ENCODE results near the gene CIDEB. TPM values are rescaled to one million over a fixed set of nuclear protein-coding genes. Genes with fewer than 3 reads are reported as not detected.
A peak's percentile ranks its signal among the peaks of the same experiment; 100 is the strongest.

CIDEB gene
- total and polyA plus RNA-seq, 2 of the 4 experiments (the other 2 are of a cell fraction): under 0.01 to 0.19 TPM

DNA sequence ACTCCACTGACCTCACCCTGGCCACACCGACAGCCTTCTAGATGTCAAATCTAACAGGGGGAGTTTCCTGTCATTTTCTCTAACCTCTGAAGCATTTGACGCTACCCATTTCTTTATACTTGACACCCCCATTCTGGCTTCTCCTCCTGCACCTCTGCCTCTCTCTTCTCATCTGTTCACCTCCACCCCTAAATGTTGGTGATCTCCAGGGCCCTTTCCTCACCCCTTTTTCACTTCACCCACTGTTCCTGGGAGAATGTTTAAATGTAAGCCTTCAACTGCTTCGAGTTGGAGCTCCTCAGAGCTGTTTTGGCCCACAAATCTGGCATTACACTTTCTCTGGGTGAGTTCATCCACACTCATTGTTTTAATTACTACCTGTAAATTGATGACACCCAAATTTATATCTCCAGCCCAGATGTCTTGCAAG is 35.9 kb downstream of the CIDEB start:
- H3K27me3 ChIP-seq (ENCODE audit: control insufficient read depth, insufficient read depth, low read length): no peaks in the 10 kb centered on the region
- H3K18ac ChIP-seq (ENCODE audit: low read depth, low read length): no peak overlapping the region
- TF ChIP-seq, protein P1, sequence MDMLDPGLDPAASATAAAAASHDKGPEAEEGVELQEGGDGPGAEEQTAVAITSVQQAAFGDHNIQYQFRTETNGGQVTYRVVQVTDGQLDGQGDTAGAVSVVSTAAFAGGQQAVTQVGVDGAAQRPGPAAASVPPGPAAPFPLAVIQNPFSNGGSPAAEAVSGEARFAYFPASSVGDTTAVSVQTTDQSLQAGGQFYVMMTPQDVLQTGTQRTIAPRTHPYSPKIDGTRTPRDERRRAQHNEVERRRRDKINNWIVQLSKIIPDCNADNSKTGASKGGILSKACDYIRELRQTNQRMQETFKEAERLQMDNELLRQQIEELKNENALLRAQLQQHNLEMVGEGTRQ (IDR thresholded peaks at IDR 0.05; ENCODE audit: low read depth, low read length): no peak
- TF ChIP-seq BHLHE40 (IDR thresholded peaks at IDR 0.05; ENCODE audit: low read depth, low read length): no peak
- no peak for TF ChIP-seq FOS (IDR thresholded peaks at IDR 0.05; ENCODE audit: low read depth, low read length)
- H3K36me3 ChIP-seq (ENCODE audit: control insufficient read depth, insufficient read depth, low read length): peaks cover 16% of the 10 kb centered on the region
- H4K8ac ChIP-seq (ENCODE audit: low read depth in 2 of 2, low read length in 2 of 2): peak overlapping the region; percentile 90 to 100
- in situ Hi-C loops (cut with MboI; ENCODE audit: low sequenced_read_pairs) (no loop called here), intact Hi-C loops (cut with micrococcal nuclease) (loop anchor here (1.0 to 2.0 kb wide), 3 partner anchors 15 to 29 kb away; partner anchors contain the start of gene TINF2), dilution Hi-C loops (cut with HindIII; ENCODE audit: low sequenced_read_pairs, unreplicated experiment) (no loop called here)
- DNase-seq (no peak), ATAC-seq (ENCODE audit: low read depth) (peak; percentile 7; the same call in 1 of the 2 replicates)
- H2AFZ ChIP-seq (replicated peaks; ENCODE audit: low read length, poor library complexity): peak overlapping the region; percentile 97
- peak overlapping the region; percentile 86 for H3K4me2 ChIP-seq (ENCODE audit: low read depth, low read length)
- H3K9ac ChIP-seq (ENCODE audit: low read depth, low read length): peak overlapping the region; percentile 56
- no TSS peak for BruUV-seq (replicated peaks)
- peaks cover 5% of the 10 kb centered on the region; the same call in 1 of the 2 replicates for H3K4me1 ChIP-seq (ENCODE audit: control insufficient read depth, insufficient read depth, low read length)
- no peaks in the 10 kb centered on the region for H4K20me1 ChIP-seq (ENCODE audit: insufficient read depth, low read length)
- 20% methylated on average over 1 of the region's 3 CpGs; no CpG with 5 or more reads in 1 of the 2 experiments for WGBS, 2 experiments (ENCODE audit: extremely low coverage in 2 of 2, insufficient read length in 1 of 2)
- H3K23ac ChIP-seq (ENCODE audit: low read depth, low read length): peak overlapping the region; percentile 10; the same call in 1 of the 2 replicates
- ChIA-PET CTCF (interaction anchor here (0.6 to 2.0 kb wide), 2 partner anchors 20 to 30 kb away, joined by 4 to 11 read pairs; partner anchors contain the start of gene TINF2), POLR2A (ENCODE audit: unreplicated experiment) (interaction anchor here (0.6 kb wide), 1 partner anchor 15 kb away, joined by 3 read pairs; no protein-coding TSS in a partner anchor)
- peak overlapping the region; percentile 94 for H4K5ac ChIP-seq (ENCODE audit: low read depth, low read length)
- H3K9me3 ChIP-seq (ENCODE audit: control insufficient read depth, insufficient read depth, low read length): no peaks in the 10 kb centered on the region
- no peak overlapping the region for H2AK9ac ChIP-seq (replicated peaks; ENCODE audit: low read depth, low read length, poor library complexity)
- peak overlapping the region; percentile 81 for H4K91ac ChIP-seq (ENCODE audit: insufficient read depth, low read depth, low read length)
- peak overlapping the region; percentile 79 for H3K14ac ChIP-seq (replicated peaks; ENCODE audit: low read depth, low read length)
- peak overlapping the region; percentile 51 for H2BK5ac ChIP-seq (ENCODE audit: low read depth, low read length, poor library complexity, severe bottlenecking)
- H3K79me1 ChIP-seq (ENCODE audit: low read depth in 1 of 2, low read length in 2 of 2): peaks cover 12 to 30% of the 10 kb centered on the region in 2 experiments
- H3K9me1 ChIP-seq (ENCODE audit: insufficient read depth, low read length): peaks cover 5% of the 10 kb centered on the region; the same call in 1 of the 2 replicates
- no peak overlapping the region for H2BK20ac ChIP-seq (ENCODE audit: low read depth, low read length)
- H3K4ac ChIP-seq (ENCODE audit: low read depth, low read length): peak overlapping the region; percentile 89
- peak overlapping the region; percentile 63 for H3K4me3 ChIP-seq (ENCODE audit: insufficient read depth, low read depth, low read length)
- peak overlapping the region; percentile 20; the same call in 1 of the 2 replicates for H3K56ac ChIP-seq (ENCODE audit: extremely low read depth, insufficient read depth, low read length)
- H2BK120ac ChIP-seq (ENCODE audit: low read depth, low read length): 0 out of 2 replicates have a peak overlapping the region, but pooled peaks have one; percentile 42
- H2BK15ac ChIP-seq (ENCODE audit: low read depth, low read length): no peak overlapping the region
- peak overlapping the region; percentile 28; the same call in 1 of the 2 replicates for H3K27ac ChIP-seq (ENCODE audit: insufficient read depth, low read length)
- H2AK5ac ChIP-seq (ENCODE audit: low read depth, low read length): peak overlapping the region; percentile 82; the same call in 1 of the 2 replicates
